HEK293 (cell line): ENCODE results near the gene CAMK2B.

Experiments
- CTCF ChIA-PET: fragments of 350-600 bp; formaldehyde crosslinking; extraction: SDS; loops from one replicate; lab custom pipeline; 2021; ENCODE audit warnings: antibody characterized with exemption; lab: Yijun Ruan, JAX
- POLR2A ChIA-PET: fragments of 300-600 bp; formaldehyde crosslinking; extraction: SDS; loops from one replicate; lab custom pipeline; 2020; ENCODE audit warnings: antibody characterized with exemption, inconsistent platforms; lab: Yijun Ruan, JAX
- H3K27ac ChIP-seq: fragments of 200-500 bp; sonication (Bioruptor generic); 2 replicates; pipeline ENCODE4 v1.5.1; 2014; ENCODE audit warnings: low read depth, low read length, control low read depth, inconsistent platforms; ENCODE audit errors: extremely low read depth
- H3K36me3 ChIP-seq, 2 experiments: fragments of 200-500 bp in 1 of 2; sonication (Bioruptor generic) in 1 of 2; 1 replicate in 1 of 2; 2 replicates in 1 of 2; pipeline ENCODE4 v1.5.1; 2014 to 2017; ENCODE audit warnings: inconsistent platforms in 2 of 2, low read length in 2 of 2; ENCODE audit not compliant: control insufficient read depth in 2 of 2, insufficient read depth in 1 of 2
- H3K4me1 ChIP-seq: fragments of 200-500 bp; sonication (Bioruptor generic); 2 replicates; pipeline ENCODE4 v1.5.1; 2014; ENCODE audit warnings: mild to moderate bottlenecking, low read length, inconsistent platforms; ENCODE audit not compliant: control insufficient read depth, insufficient read depth
- H3K4me3 ChIP-seq: 2 replicates; pipeline ENCODE4 v1.5.1; 2011; ENCODE audit warnings: low read depth, mild to moderate bottlenecking, control low read depth, low read length, moderate library complexity
- H3K9me3 ChIP-seq: fragments of 200-500 bp; sonication (Bioruptor generic); 2 replicates; pipeline ENCODE4 v1.5.1; 2014; ENCODE audit warnings: low read depth, low read length, inconsistent platforms; ENCODE audit not compliant: control insufficient read depth, insufficient read depth
- EGR2 ChIP-seq: fragments of 450-650 bp; formaldehyde crosslinking; IDR thresholded peaks from 2 replicates; pipeline ENCODE4 v1.5.1; 2016; ENCODE audit warnings: low read depth, missing biosample characterization, missing genetic modification characterization
- GLIS1 ChIP-seq: fragments of 450-650 bp; formaldehyde crosslinking; IDR thresholded peaks from 2 replicates; pipeline ENCODE4 v1.5.1; 2016; ENCODE audit warnings: missing biosample characterization, missing genetic modification characterization
- GLIS2 ChIP-seq: fragments of 450-650 bp; formaldehyde crosslinking; IDR thresholded peaks from 2 replicates; pipeline ENCODE4 v1.5.1; 2016; ENCODE audit warnings: missing biosample characterization, missing genetic modification characterization
- KLF1 ChIP-seq: fragments of 450-650 bp; formaldehyde crosslinking; IDR thresholded peaks from 2 replicates; pipeline ENCODE4 v1.5.1; 2016; ENCODE audit warnings: missing biosample characterization, missing genetic modification characterization
- SCRT2 ChIP-seq: fragments of 450-650 bp; formaldehyde crosslinking; IDR thresholded peaks from 2 replicates; pipeline ENCODE4 v1.5.1; 2016; ENCODE audit warnings: missing biosample characterization, missing genetic modification characterization
- SP2 ChIP-seq: fragments of 450-650 bp; formaldehyde crosslinking; IDR thresholded peaks from 2 replicates; pipeline ENCODE4 v1.5.1; 2016; ENCODE audit warnings: missing biosample characterization, missing genetic modification characterization
- YY1 ChIP-seq: fragments of 450-650 bp; formaldehyde crosslinking; IDR thresholded peaks from 2 replicates; pipeline ENCODE4 v1.5.1; 2018; ENCODE audit warnings: missing biosample characterization, missing genetic modification characterization
- ZBTB21 ChIP-seq: fragments of 450-650 bp; formaldehyde crosslinking; IDR thresholded peaks from 2 replicates; pipeline ENCODE4 v1.5.1; 2017; ENCODE audit warnings: missing biosample characterization, missing genetic modification characterization
- ZFHX2 ChIP-seq: fragments of 450-650 bp; formaldehyde crosslinking; conservative IDR thresholded peaks from 2 replicates; pipeline ENCODE4 v1.5.1; 2016; ENCODE audit warnings: missing biosample characterization, missing genetic modification characterization
- ZNF2 ChIP-seq: fragments of 450-650 bp; formaldehyde crosslinking; IDR thresholded peaks from 2 replicates; pipeline ENCODE4 v1.5.1; 2016; ENCODE audit warnings: missing biosample characterization, missing genetic modification characterization
- ZNF510 ChIP-seq: fragments of 450-650 bp; formaldehyde crosslinking; IDR thresholded peaks from 2 replicates; pipeline ENCODE4 v1.5.1; 2018; ENCODE audit warnings: mild to moderate bottlenecking, missing genetic modification characterization, missing biosample characterization; ENCODE audit not compliant: insufficient replicate concordance
- TF ChIP-seq, protein P1 (sequence below): fragments of 450-650 bp; formaldehyde crosslinking; IDR thresholded peaks from 2 replicates; pipeline ENCODE4 v1.5.0; 2017; ENCODE audit warnings: missing biosample characterization, missing genetic modification characterization, borderline replicate concordance
- TF ChIP-seq, protein P2 (sequence below): fragments of 450-650 bp; formaldehyde crosslinking; IDR thresholded peaks from 2 replicates; pipeline ENCODE4 v1.5.1; 2016; ENCODE audit warnings: missing biosample characterization, missing genetic modification characterization
- TF ChIP-seq, protein P3 (sequence below): fragments of 450-650 bp; formaldehyde crosslinking; IDR thresholded peaks from 2 replicates; pipeline ENCODE4 v1.5.1; 2016; ENCODE audit warnings: missing biosample characterization, missing genetic modification characterization, borderline replicate concordance
- TF ChIP-seq, protein P4 (sequence below): fragments of 450-650 bp; formaldehyde crosslinking; IDR thresholded peaks from 2 replicates; pipeline ENCODE4 v1.5.1; 2016; ENCODE audit warnings: missing biosample characterization, missing genetic modification characterization

Gene CAMK2B

DNA sequence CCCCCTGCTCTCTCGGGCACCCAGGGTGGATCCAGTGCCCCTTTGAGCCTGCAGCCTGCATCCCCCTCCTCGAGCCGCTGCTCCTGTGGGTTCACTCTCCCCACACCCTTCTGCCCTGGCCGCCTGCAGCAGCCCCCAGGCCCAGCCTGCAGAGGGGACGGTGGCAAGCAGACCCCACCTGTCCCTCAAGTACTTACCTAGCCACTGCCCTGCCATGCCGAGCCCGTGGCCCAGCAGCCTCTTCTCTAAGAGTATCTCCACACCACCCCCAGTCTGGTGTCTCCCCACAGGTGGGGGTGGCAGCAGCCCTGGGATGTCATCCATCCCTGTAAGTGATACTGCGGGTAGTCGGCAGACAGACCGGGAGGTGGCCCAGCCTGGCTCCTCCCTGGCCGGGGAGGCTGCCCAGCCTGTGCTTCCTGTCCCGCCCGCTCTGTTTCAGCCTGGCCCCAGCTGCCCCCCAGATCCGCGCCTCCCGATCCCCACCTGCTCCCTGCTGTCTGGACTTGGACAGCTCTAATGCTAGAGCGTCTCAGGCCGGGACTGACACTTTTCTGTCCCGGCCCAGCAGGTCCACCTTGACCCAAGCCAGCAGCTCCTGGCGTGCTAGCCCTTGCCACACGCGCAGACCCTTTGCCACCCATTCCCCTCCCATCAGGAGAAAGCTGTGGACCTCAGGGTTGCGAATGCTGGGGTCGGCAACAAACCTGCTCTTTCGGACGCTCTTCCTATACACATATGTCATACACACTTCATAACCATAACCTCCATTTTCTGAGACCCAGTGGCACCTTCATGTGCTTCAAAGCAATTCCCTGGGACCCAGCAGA lies 99.6 kb downstream of the CAMK2B start:
- Histone ChIP-seq H3K4me3 (no peak overlapping the region), H3K4me1 (no peaks in the 10 kb centered on the region; the same call in 1 of the 2 replicates), H3K36me3 (no peaks in the 10 kb centered on the region), H3K9me3 (no peaks in the 10 kb centered on the region), H3K27ac (no peak overlapping the region)
- POLR2A ChIA-PET, result no interaction called here
- CTCF ChIA-PET, result interaction anchor here (1.2 kb wide), 1 partner anchor 10 kb away, joined by 3 read pairs; no protein-coding TSS in a partner anchor
- peak; percentile 52; the same call in 1 of the 2 replicates for TF ChIP-seq EGR2 (tag by site-specific recombination)
- TF ChIP-seq, protein P1, sequence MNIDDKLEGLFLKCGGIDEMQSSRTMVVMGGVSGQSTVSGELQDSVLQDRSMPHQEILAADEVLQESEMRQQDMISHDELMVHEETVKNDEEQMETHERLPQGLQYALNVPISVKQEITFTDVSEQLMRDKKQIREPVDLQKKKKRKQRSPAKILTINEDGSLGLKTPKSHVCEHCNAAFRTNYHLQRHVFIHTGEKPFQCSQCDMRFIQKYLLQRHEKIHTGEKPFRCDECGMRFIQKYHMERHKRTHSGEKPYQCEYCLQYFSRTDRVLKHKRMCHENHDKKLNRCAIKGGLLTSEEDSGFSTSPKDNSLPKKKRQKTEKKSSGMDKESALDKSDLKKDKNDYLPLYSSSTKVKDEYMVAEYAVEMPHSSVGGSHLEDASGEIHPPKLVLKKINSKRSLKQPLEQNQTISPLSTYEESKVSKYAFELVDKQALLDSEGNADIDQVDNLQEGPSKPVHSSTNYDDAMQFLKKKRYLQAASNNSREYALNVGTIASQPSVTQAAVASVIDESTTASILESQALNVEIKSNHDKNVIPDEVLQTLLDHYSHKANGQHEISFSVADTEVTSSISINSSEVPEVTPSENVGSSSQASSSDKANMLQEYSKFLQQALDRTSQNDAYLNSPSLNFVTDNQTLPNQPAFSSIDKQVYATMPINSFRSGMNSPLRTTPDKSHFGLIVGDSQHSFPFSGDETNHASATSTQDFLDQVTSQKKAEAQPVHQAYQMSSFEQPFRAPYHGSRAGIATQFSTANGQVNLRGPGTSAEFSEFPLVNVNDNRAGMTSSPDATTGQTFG (tag by site-specific recombination), result no peak
- TF ChIP-seq GLIS2 (tag by site-specific recombination), result peak; percentile 59; the same call in 1 of the 2 replicates
- peak; percentile 62 for TF ChIP-seq GLIS1 (tag by site-specific recombination)
- TF ChIP-seq, protein P2, sequence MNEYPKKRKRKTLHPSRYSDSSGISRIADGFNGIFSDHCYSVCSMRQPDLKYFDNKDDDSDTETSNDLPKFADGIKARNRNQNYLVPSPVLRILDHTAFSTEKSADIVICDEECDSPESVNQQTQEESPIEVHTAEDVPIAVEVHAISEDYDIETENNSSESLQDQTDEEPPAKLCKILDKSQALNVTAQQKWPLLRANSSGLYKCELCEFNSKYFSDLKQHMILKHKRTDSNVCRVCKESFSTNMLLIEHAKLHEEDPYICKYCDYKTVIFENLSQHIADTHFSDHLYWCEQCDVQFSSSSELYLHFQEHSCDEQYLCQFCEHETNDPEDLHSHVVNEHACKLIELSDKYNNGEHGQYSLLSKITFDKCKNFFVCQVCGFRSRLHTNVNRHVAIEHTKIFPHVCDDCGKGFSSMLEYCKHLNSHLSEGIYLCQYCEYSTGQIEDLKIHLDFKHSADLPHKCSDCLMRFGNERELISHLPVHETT (tag by site-specific recombination), result no peak
- no peak for TF ChIP-seq YY1
- no peak for TF ChIP-seq ZBTB21
- peak; percentile 76 for TF ChIP-seq SCRT2
- 0 out of 2 replicates have a peak, but pooled peaks have one; percentile 15 for TF ChIP-seq SP2 (tag by site-specific recombination)
- TF ChIP-seq, protein P3, sequence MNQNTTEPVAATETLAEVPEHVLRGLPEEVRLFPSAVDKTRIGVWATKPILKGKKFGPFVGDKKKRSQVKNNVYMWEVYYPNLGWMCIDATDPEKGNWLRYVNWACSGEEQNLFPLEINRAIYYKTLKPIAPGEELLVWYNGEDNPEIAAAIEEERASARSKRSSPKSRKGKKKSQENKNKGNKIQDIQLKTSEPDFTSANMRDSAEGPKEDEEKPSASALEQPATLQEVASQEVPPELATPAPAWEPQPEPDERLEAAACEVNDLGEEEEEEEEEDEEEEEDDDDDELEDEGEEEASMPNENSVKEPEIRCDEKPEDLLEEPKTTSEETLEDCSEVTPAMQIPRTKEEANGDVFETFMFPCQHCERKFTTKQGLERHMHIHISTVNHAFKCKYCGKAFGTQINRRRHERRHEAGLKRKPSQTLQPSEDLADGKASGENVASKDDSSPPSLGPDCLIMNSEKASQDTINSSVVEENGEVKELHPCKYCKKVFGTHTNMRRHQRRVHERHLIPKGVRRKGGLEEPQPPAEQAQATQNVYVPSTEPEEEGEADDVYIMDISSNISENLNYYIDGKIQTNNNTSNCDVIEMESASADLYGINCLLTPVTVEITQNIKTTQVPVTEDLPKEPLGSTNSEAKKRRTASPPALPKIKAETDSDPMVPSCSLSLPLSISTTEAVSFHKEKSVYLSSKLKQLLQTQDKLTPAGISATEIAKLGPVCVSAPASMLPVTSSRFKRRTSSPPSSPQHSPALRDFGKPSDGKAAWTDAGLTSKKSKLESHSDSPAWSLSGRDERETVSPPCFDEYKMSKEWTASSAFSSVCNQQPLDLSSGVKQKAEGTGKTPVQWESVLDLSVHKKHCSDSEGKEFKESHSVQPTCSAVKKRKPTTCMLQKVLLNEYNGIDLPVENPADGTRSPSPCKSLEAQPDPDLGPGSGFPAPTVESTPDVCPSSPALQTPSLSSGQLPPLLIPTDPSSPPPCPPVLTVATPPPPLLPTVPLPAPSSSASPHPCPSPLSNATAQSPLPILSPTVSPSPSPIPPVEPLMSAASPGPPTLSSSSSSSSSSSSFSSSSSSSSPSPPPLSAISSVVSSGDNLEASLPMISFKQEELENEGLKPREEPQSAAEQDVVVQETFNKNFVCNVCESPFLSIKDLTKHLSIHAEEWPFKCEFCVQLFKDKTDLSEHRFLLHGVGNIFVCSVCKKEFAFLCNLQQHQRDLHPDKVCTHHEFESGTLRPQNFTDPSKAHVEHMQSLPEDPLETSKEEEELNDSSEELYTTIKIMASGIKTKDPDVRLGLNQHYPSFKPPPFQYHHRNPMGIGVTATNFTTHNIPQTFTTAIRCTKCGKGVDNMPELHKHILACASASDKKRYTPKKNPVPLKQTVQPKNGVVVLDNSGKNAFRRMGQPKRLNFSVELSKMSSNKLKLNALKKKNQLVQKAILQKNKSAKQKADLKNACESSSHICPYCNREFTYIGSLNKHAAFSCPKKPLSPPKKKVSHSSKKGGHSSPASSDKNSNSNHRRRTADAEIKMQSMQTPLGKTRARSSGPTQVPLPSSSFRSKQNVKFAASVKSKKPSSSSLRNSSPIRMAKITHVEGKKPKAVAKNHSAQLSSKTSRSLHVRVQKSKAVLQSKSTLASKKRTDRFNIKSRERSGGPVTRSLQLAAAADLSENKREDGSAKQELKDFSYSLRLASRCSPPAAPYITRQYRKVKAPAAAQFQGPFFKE (tag by site-specific recombination), result no peak
- TF ChIP-seq, protein P4, sequence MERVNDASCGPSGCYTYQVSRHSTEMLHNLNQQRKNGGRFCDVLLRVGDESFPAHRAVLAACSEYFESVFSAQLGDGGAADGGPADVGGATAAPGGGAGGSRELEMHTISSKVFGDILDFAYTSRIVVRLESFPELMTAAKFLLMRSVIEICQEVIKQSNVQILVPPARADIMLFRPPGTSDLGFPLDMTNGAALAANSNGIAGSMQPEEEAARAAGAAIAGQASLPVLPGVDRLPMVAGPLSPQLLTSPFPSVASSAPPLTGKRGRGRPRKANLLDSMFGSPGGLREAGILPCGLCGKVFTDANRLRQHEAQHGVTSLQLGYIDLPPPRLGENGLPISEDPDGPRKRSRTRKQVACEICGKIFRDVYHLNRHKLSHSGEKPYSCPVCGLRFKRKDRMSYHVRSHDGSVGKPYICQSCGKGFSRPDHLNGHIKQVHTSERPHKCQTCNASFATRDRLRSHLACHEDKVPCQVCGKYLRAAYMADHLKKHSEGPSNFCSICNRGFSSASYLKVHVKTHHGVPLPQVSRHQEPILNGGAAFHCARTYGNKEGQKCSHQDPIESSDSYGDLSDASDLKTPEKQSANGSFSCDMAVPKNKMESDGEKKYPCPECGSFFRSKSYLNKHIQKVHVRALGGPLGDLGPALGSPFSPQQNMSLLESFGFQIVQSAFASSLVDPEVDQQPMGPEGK (tag by site-specific recombination), result peak; percentile 39; the same call in 1 of the 2 replicates
- TF ChIP-seq ZNF2, result no peak
- TF ChIP-seq KLF1 (tag by site-specific recombination), result peak; percentile 36; the same call in 1 of the 2 replicates
- TF ChIP-seq ZNF510 (tag by site-specific recombination), result no peak
- peak; percentile 35 for TF ChIP-seq ZFHX2 (tag by site-specific recombination)
